Activated CD4-positive, CD25-positive, alpha-beta regulatory T cell (primary cell): Measurements from ENCODE around the gene SUPT3H.
"Not testable (repeated sequence)": the region's sequence is repeated elsewhere in the genome, so short reads cannot be mapped to it uniquely, and the experiment has no call there.

Experiments
- DNase-seq, 4 experiments: peaks; one replicate each; lab custom pipeline; 2025; lab: John Stamatoyannopoulos, UW

Gene SUPT3H

GRCh38 chr6:45255434-45255833 lies 122.3 kb downstream of the SUPT3H start:
- no peak for DNase-seq

DNA sequence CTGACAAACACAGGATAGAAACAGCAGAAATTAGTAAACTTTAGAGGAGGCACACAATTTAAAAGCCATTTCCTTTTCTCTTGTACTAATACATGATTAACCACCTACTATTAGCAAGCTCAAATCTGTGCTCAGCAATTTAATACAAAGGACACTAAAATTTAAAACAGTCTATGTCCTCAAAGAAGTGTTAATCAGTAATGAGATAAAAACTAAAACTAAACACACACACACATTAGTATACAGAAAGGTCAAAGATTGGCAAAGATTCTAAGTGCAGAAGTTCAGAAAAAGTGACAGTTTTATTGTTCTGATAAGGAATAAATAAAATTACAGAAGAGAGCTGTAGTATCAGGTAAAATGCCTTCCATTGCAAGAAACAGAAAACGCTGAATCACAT lies 123.5 kb downstream of the SUPT3H start:
- DNase-seq, result no peak

- DNase-seq, result no peak
These were observed 124.3 kb downstream of the SUPT3H start for GRCh38 chr6:45253453-45253852.

DNA sequence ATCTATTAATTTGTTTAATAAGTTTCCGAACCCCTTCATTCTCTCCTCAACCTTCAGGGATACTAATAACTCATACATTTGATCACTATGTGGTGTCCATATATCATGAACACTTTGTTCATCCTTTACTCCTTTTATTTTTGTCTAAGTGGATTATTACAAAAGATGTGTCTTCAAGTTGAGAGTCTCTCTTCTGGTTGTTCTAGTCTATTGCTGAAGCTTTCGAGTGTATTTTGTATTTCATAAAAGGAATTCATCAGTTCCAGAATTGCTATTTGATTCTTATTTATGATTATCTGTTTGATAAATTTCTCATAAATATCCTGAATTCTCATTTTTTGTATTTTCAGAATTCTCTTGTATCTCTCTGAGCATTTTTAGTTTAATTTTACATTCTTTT lies 146.1 kb downstream of the SUPT3H start:
- no peak for DNase-seq

- no peak for DNase-seq
These were observed 148.3 kb downstream of the SUPT3H start for GRCh38 chr6:45229416-45229815.

DNA sequence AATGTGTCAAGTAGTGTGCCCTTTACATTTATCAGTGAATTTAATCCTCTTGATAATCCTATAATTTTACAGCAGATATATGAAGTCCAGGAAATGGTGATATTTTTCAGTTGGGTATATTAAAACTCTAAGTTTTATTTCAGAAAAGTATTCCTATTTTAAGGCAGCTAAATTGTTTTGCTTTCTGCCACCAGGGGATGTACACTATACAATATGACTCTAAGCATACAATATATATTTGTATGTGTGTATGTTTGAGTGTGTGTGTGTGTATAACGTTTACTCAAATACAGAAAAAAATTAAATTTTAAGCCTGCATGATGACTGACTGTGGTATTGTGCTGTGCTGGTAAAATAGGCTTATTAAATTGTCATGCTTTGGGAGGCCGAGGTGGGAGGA lies 151.7 kb downstream of the SUPT3H start:
- DNase-seq, result no peak

GRCh38 chr6:45222380-45222779 lies 155.4 kb downstream of the SUPT3H start:
- no peak for DNase-seq

DNA sequence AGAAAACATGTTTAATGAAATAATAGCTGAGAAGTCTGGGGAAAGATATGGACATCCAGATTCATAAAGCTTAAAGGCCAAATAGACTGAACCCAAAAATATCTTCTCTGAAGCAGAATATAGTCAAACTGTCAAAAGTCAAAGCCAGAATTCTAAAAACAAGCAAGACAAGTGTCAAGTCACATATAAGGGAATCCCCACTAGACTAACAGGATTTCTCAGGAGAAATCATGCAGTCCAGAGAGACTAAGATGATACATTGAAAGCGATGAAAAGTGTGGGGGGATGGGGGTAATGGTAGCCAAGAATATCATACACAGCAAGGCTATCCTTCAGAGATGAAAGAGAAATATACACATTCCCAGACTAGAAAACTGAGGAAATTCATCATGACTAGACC lies 162.0 kb downstream of the SUPT3H start:
- DNase-seq, result no peak

DNA sequence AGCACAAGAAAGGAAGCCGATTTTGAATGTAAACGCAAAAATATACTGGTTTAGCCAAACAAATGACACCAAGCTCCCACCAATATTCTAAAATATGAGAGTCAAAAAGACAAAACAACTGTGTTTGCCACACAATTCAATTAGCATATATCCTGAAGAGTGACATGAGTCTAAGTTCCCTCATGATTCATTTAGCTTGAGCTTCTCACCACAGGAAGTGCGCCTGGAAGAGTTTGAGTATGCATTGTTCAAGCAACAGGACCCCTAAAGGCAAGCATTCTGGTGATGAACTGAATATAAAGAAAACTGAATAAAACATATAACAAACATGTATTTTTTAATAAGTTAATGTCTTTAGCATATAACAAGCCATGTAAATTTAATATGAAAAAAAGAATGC lies 164.8 kb downstream of the SUPT3H start:
- no peak for DNase-seq

- no peak for DNase-seq
These were observed 168.0 kb downstream of the SUPT3H start for GRCh38 chr6:45209762-45210161.

DNA sequence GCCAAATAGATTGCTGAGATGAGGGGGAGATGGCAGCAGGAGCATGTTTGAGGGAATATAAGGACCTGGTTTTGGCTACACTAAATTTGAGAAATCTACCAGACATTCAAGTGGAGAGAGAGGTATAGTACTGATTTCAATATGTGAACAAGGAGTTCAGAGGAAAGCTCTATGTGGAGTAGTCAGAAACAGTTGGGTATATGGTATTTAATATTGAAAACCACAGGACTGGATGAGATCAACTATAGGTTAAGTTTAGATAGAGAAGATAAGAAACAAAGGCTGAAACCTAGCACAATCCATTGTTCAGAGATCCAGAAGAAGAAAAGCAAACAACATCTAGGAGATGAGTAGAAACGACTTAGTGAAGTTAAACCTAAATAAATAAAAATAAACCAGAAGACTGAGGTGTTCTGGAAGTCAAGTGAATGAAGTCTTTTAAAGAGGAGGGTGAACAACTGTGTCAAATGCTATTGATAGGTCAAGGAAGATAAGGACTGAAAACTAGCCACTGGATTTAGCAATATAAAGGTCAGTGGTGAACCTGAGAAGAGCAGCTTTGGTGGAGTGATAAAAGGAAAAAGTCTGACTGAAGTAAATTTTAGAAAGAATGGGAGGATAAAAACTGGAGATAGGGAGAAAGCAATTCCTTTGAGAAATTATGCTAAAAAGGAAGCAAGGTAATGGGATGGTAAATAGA lies 170.8 kb downstream of the SUPT3H start:
- no peak for DNase-seq

GRCh38 chr6:45201484-45201883 lies 176.2 kb downstream of the SUPT3H start:
- no peak for DNase-seq

- DNase-seq, result no peak
These were observed 177.2 kb downstream of the SUPT3H start for GRCh38 chr6:45200510-45200909.

DNA sequence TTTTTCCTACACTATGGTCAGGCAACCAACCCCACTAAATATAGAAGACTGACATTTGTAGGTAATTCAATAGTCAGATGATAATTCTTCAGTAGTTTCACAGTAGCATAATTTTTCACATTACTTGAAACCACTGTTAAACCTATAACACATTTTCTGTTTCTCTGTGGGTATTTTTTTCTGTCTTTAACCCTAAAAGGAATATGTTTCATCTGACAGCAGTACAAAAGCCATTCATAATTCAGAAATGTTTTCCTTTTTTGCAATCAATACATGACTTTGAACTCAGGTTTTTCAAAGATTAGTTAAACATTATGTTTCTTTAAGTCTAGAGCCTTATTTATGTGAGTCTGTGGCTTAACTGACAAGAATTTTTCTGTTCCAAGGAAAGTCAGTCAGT lies 178.2 kb downstream of the SUPT3H start:
- no peak for DNase-seq

GRCh38 chr6:45196121-45196520 lies 181.6 kb downstream of the SUPT3H start:
- no peak for DNase-seq

GRCh38 chr6:45195137-45195536 lies 182.6 kb downstream of the SUPT3H start:
- DNase-seq, result no peak

- DNase-seq, result no peak
These were observed 185.2 kb downstream of the SUPT3H start for GRCh38 chr6:45192556-45192955.

- no peak for DNase-seq
These were observed 186.3 kb downstream of the SUPT3H start for GRCh38 chr6:45191414-45191813.

DNA sequence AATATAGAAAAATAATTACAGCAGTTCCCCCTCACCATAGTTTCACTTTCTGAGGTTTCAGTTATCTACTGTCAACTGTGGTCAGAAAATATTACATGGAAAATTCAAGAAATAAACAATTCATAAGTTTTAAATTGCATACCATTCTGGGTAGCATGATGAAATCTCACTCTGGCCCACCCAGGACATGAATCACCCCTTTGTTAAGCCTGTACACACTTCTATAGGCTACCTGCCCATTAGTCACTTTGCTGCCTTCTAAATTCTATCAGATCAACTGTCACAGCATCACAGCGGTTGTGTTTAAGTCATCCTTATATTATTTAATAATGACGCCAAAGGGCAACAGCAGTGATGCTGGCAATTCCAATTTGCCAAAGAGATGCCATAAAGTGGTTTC lies 189.9 kb downstream of the SUPT3H start:
- no peak for DNase-seq

- no peak for DNase-seq
These were observed 192.1 kb downstream of the SUPT3H start for GRCh38 chr6:45185403-45186251.

GRCh38 chr6:45184937-45185336 lies 192.8 kb downstream of the SUPT3H start:
- DNase-seq, result no peak

DNA sequence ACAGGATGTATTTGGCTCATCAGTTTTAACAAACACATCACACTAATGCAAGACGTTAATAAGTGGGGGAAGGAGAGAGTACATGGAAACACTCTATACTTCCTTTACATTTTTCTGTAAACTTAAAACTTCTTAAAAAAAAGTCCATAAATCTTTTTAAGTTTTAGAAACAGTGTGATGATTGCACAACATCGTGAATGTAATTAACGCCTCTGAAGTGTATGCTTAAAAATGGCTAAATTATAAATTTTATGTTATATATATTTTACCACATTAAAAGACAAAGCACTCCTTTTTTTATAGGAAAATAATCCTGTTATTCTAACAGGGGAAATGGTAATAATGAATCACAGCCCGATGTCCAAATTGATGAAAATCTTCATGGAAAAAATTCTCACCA lies 193.7 kb downstream of the SUPT3H start:
- DNase-seq, result no peak

- not testable (repeated sequence) for DNase-seq
These were observed 201.4 kb downstream of the SUPT3H start for GRCh38 chr6:45176373-45176772.

- no peak for DNase-seq
These were observed 202.5 kb downstream of the SUPT3H start for GRCh38 chr6:45175272-45175671.
